K562 (cell line): Measurements from ENCODE around the gene LCMT2. TPM values are rescaled to one million over a fixed set of nuclear protein-coding genes. Genes with fewer than 3 reads are reported as not detected.

Source experiments
- ELF1 ChIP-seq: fragments of 200-800 bp; sonication (Bioruptor generic); IDR thresholded peaks from 2 replicates; pipeline ENCODE4 v1.6.1; 2016; ENCODE audit warnings: missing genetic modification characterization, missing compliant biosample characterization
- FOXA3 ChIP-seq, 2 experiments: fragments of 450-650 bp in 1 of 2; sonication (generic) in 1 of 2; formaldehyde crosslinking; IDR thresholded peaks in 1 of 2; conservative IDR thresholded peaks in 1 of 2; 2 replicates each; pipeline versions ENCODE4 v1.4.0 to v1.8.0; 2020 to 2022; ENCODE audit warnings: mild to moderate bottlenecking in 2 of 2, missing genetic modification reagents in 1 of 2
- JUN ChIP-seq, 2 experiments: sonication (generic) in 1 of 2; formaldehyde crosslinking in 1 of 2; IDR thresholded peaks; 2 replicates each; pipeline versions ENCODE4 v1.6.1 to v1.8.0; 2012 to 2022; ENCODE audit warnings: borderline replicate concordance in 2 of 2, mild to moderate bottlenecking in 2 of 2, improper control_type of control experiment in 1 of 2, low read depth in 1 of 2, low read length in 1 of 2, missing genetic modification reagents in 1 of 2
- MAX ChIP-seq: sonication (generic); formaldehyde crosslinking; IDR thresholded peaks from 2 replicates; pipeline ENCODE4 v1.9.0; 2022; ENCODE audit warnings: mild to moderate bottlenecking, missing genetic modification reagents
- MTF1 ChIP-seq: fragments of 250-450 bp; sonication (Bioruptor Pico); IDR thresholded peaks from 2 replicates; pipeline ENCODE4 v1.9.0; 2021; ENCODE audit warnings: moderate library complexity, mild to moderate bottlenecking, inconsistent platforms, borderline replicate concordance
- NCOA2 ChIP-seq, 2 experiments: fragments of 450-650 bp; IDR thresholded peaks; 2 replicates each; pipeline ENCODE4 v1.6.1; 2018; ENCODE audit warnings: mild to moderate bottlenecking in 2 of 2, moderate library complexity in 1 of 2; ENCODE audit not compliant: partially characterized antibody in 2 of 2
- RFX1 ChIP-seq: fragments of 450-650 bp; IDR thresholded peaks from 2 replicates; pipeline ENCODE4 v1.6.1; 2016; ENCODE audit warnings: mild to moderate bottlenecking, moderate library complexity
- SNIP1 ChIP-seq: fragments of 450-650 bp; IDR thresholded peaks from 2 replicates; pipeline ENCODE4 v1.7.1; 2017; ENCODE audit warnings: low read depth, mild to moderate bottlenecking
- STAT6 ChIP-seq: sonication (generic); formaldehyde crosslinking; IDR thresholded peaks from 2 replicates; pipeline ENCODE4 v1.8.1; 2023; ENCODE audit warnings: mild to moderate bottlenecking, missing genetic modification reagents
- TBL1XR1 ChIP-seq, 2 experiments: IDR thresholded peaks; 2 replicates each; pipeline ENCODE4 v1.6.1; 2012; ENCODE audit warnings: improper control_type of control experiment in 2 of 2, low read length in 2 of 2, mild to moderate bottlenecking in 1 of 2
- ZNF77 ChIP-seq: fragments of 250-450 bp; sonication (Bioruptor Pico); IDR thresholded peaks from 2 replicates; pipeline ENCODE4 v1.5.0; 2020
- polyA plus RNA-seq, 8 experiments: library from polyadenylated mRNA; depleted of rRNA in 4 of 8; stranded (reverse) in 5 of 8; unstranded in 3 of 8; fragments of >200 nt; fragmentation: Nextera tagmentation in 2 of 8; fragmentation: Illumina TruSeq in 1 of 8; extraction: Ambion mirVana in 2 of 8; extraction: Trizol in 1 of 8; gene quantifications; 2 replicates each; pipeline versions ENCODE4 v1.2.1 to v1.2.3, GENCODE V29; 2011 to 2014; ENCODE audit warnings: inconsistent platforms in 1 of 8, missing spikeins in 1 of 8
- total RNA-seq, 7 experiments: library from RNA; depleted of rRNA in 6 of 7; stranded (reverse); fragments of >200 nt in 6 of 7; fragmentation: Illumina TruSeq in 2 of 7; extraction: Trizol in 2 of 7; gene quantifications; 2 replicates each; pipeline versions ENCODE4 v1.2.1 to v1.2.3, GENCODE V29; 2011 to 2021; ENCODE audit warnings: low replicate concordance in 1 of 7
- TF ChIP-seq, protein P1 (sequence below): fragments of 450-650 bp; IDR thresholded peaks from one replicate; pipeline ENCODE4 v1.6.1; 2018; ENCODE audit warnings: mild to moderate bottlenecking, moderate library complexity; ENCODE audit not compliant: partially characterized antibody
- TF ChIP-seq, protein P2 (sequence below): fragments of 200-800 bp; sonication (Bioruptor generic); IDR thresholded peaks from 2 replicates; pipeline ENCODE4 v1.6.1; 2016; ENCODE audit warnings: missing genetic modification characterization, missing compliant biosample characterization

LCMT2 gene
- total and polyA plus RNA-seq, 9 of the 15 experiments (the other 6 are each of a cell fraction or from before 2014, with no cell fraction given) = 2.5 to 22.3 (median 15.2) TPM

DNA sequence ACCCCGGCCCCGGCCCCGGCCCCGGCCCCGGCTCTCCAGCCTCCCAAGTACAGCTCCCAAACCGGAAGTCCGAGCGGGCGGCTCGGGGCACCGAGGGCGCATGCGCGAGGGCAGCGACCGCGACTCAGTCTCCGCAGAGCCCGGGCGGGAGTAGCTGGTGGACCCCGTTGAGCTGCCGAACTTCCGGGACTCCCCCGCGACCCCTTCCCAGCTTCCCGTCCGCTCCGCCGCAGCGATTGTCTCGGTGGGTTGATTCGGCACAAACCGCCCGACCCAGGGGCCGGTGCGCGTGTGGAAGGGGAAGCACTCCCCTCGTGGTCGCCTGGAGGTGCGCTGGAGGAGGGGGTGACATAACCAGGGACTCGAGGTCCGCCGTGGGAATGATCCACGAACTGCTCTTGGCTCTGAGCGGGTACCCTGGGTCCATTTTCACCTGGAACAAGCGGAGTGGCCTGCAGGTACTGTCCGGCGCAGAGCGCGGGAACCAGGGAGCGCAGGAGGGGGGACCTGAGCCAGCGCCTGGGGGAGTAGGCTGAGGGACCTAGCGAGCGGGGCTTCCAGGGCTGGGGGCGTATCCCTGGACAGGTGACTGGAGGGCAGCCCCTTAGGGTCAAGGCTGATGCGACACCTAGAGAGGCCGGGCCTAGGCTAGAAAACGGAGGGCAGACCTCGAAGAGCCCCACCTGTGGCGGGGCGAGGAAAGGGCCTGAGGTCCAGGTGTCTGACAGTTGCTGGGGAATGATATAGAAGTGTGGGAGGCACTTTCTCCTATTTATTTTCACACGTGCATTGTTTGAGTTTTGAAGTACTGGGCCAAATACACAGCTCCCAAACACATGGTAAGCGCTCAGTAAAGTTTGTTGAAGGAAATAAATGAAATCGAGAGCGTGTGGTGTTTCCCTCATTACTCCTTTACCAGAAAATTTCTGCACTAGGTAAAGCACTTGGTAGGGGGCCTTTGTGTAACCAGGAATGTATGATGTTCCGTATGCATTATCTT lies 40.9 kb upstream of the LCMT2 start, which contains the start of the genes TUBGCP4 and ZSCAN29 (continued):
- TF ChIP-seq, protein P1, sequence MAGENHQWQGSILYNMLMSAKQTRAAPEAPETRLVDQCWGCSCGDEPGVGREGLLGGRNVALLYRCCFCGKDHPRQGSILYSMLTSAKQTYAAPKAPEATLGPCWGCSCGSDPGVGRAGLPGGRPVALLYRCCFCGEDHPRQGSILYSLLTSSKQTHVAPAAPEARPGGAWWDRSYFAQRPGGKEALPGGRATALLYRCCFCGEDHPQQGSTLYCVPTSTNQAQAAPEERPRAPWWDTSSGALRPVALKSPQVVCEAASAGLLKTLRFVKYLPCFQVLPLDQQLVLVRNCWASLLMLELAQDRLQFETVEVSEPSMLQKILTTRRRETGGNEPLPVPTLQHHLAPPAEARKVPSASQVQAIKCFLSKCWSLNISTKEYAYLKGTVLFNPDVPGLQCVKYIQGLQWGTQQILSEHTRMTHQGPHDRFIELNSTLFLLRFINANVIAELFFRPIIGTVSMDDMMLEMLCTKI = no peak
- TF ChIP-seq RFX1 = no peak
- TF ChIP-seq SNIP1 = no peak
- no peak for TF ChIP-seq NCOA2 (IDR thresholded peaks at IDR 0.05; ENCODE audit: partially characterized antibody in 2 of 2)
- no peak for TF ChIP-seq ZNF77
- TF ChIP-seq, protein P2, sequence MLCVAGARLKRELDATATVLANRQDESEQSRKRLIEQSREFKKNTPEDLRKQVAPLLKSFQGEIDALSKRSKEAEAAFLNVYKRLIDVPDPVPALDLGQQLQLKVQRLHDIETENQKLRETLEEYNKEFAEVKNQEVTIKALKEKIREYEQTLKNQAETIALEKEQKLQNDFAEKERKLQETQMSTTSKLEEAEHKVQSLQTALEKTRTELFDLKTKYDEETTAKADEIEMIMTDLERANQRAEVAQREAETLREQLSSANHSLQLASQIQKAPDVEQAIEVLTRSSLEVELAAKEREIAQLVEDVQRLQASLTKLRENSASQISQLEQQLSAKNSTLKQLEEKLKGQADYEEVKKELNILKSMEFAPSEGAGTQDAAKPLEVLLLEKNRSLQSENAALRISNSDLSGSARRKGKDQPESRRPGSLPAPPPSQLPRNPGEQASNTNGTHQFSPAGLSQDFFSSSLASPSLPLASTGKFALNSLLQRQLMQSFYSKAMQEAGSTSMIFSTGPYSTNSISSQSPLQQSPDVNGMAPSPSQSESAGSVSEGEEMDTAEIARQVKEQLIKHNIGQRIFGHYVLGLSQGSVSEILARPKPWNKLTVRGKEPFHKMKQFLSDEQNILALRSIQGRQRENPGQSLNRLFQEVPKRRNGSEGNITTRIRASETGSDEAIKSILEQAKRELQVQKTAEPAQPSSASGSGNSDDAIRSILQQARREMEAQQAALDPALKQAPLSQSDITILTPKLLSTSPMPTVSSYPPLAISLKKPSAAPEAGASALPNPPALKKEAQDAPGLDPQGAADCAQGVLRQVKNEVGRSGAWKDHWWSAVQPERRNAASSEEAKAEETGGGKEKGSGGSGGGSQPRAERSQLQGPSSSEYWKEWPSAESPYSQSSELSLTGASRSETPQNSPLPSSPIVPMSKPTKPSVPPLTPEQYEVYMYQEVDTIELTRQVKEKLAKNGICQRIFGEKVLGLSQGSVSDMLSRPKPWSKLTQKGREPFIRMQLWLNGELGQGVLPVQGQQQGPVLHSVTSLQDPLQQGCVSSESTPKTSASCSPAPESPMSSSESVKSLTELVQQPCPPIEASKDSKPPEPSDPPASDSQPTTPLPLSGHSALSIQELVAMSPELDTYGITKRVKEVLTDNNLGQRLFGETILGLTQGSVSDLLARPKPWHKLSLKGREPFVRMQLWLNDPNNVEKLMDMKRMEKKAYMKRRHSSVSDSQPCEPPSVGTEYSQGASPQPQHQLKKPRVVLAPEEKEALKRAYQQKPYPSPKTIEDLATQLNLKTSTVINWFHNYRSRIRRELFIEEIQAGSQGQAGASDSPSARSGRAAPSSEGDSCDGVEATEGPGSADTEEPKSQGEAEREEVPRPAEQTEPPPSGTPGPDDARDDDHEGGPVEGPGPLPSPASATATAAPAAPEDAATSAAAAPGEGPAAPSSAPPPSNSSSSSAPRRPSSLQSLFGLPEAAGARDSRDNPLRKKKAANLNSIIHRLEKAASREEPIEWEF = no peak
- peak; percentile 53; the same call in 1 of the 2 replicates for TF ChIP-seq JUN (IDR thresholded peaks at IDR 0.05; ENCODE audit: borderline replicate concordance, low read depth, low read length)
- no peak for TF ChIP-seq JUN (CRISPR knock-in tag; IDR thresholded peaks at IDR 0.05; ENCODE audit: borderline replicate concordance)
- no peak; a peak in 1 of 4 replicates for TF ChIP-seq FOXA3 (CRISPR knock-in tag; conservative IDR thresholded peaks at IDR 0.05 in 1 of 2, IDR thresholded peaks at IDR 0.05 in 1 of 2)
- peak; percentile 93 for TF ChIP-seq ELF1 (tag)
- TF ChIP-seq STAT6 = no peak
- TF ChIP-seq MAX (CRISPR knock-in tag) = peak; percentile 90
- TF ChIP-seq MTF1 = no peak
- 0 out of 4 replicates have a peak, but pooled peaks of 1 of the 2 experiments have one; percentile 19 for TF ChIP-seq TBL1XR1 (IDR thresholded peaks at IDR 0.05; ENCODE audit: low read length in 2 of 2)
